Breast epithelium (tissue), 4 donors: ENCODE results near the gene FAM163A. TPM values are rescaled to one million over a fixed set of nuclear protein-coding genes. Genes with fewer than 3 reads are reported as not detected.
A peak's percentile ranks its signal among the peaks of the same experiment; 100 is the strongest.

Source experiments
- DNase-seq, 2 donors: peaks; one replicate each; pipeline ENCODE4 v3.0.0-alpha.2; 2019; ENCODE audit warnings: low spot score in 2 of 2
- H3K27ac ChIP-seq, 2 donors: fragments of 200-600 bp; sonication (generic) in 1 of 2; one replicate each; pipeline ENCODE4 v1.5.1; 2016 to 2019; ENCODE audit warnings: mild to moderate bottlenecking in 1 of 2
- H3K27me3 ChIP-seq, 2 donors: fragments of 200-600 bp; sonication (generic) in 1 of 2; one replicate each; pipeline versions ENCODE4 v1.5.1 to v1.6.0; 2017 to 2019; ENCODE audit warnings: control low read depth in 1 of 2, mild to moderate bottlenecking in 1 of 2
- H3K36me3 ChIP-seq: fragments of 200-600 bp; one replicate; pipeline ENCODE4 v1.5.1; 2019
- H3K4me1 ChIP-seq, 2 donors: fragments of 200-600 bp; sonication (generic); one replicate each; pipeline ENCODE4 v1.5.1; 2016 to 2019; ENCODE audit warnings: control low read depth in 1 of 2
- H3K4me3 ChIP-seq, 3 donors: fragments of 200-600 bp; sonication (generic); 1 replicate in 2 of 3; 2 replicates in 1 of 3; pipeline ENCODE4 v1.5.1; 2016 to 2019; ENCODE audit warnings: mild to moderate bottlenecking in 3 of 3, moderate library complexity in 2 of 3
- H3K9me3 ChIP-seq, 2 donors: fragments of 200-600 bp; sonication (generic) in 1 of 2; one replicate each; pipeline ENCODE4 v1.5.1; 2016 to 2019; ENCODE audit warnings: control low read depth in 1 of 2
- CTCF ChIP-seq, 3 donors: fragments of 450-650 bp; IDR thresholded peaks; one replicate each; pipeline ENCODE4 v1.5.1; 2016 to 2017; ENCODE audit warnings: antibody characterized with exemption in 3 of 3, mild to moderate bottlenecking in 3 of 3, moderate library complexity in 3 of 3
- POLR2A ChIP-seq: fragments of 450-650 bp; IDR thresholded peaks from one replicate; pipeline ENCODE4 v1.6.1; 2016; ENCODE audit warnings: antibody characterized with exemption, mild to moderate bottlenecking, moderate library complexity
- POLR2AphosphoS5 ChIP-seq, 3 donors: sonication (generic); formaldehyde crosslinking; IDR thresholded peaks; one replicate each; pipeline ENCODE4 v1.6.1; 2017; ENCODE audit warnings: antibody characterized with exemption in 3 of 3
- intact Hi-C: fragments of 100-400 bp; cut with DNase I; formaldehyde crosslinking; loops from one replicate; pipeline ENCODE4 v1.15.1; 2023; ENCODE audit warnings: low total_unique reads
- total RNA-seq, 3 donors: library from RNA; depleted of rRNA; stranded (reverse); fragments of >200 nt; gene quantifications; one replicate each; pipeline ENCODE4 v1.1.0, GENCODE V29; 2016

The FAM163A gene
- total RNA-seq, 3 donors from 2014 or later, result not detected

DNA sequence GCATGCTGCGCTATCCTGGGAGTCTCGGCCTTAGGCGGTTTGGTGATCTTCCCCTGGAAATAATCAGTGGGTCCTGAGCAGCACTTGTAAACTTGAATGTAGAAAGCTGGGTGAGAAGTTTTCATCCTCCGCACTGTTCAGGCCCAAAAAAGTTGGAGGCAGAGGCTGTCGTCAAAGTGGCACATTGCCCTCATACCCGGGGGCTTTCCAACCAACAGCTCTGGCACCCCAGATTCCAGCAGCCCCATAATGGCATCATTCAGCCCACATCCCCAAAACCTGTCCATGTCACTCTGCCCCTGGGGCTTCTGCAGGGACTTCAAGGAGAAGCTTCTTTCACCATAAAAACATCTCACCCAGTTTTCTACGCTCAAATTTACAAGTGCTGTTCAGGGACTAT lies 75.2 kb downstream of the FAM163A start:
- no peak for TF ChIP-seq POLR2A
- no peak for TF ChIP-seq POLR2AphosphoS5 (IDR thresholded peaks at IDR 0.05)
- no peak for TF ChIP-seq CTCF (IDR thresholded peaks at IDR 0.05)
- Histone ChIP-seq H3K27me3 (no peaks in the 10 kb centered on the region), H3K36me3 (no peaks in the 10 kb centered on the region), H3K9me3 (no peaks in the 10 kb centered on the region), H3K4me1 (no peaks in the 10 kb centered on the region), H3K27ac (peak overlapping the region in 1 of 2 donors; percentile 55), H3K4me3 (no peak overlapping the region)
- intact Hi-C loops, result loop anchor here (10.0 kb wide), 1 partner anchor 113 kb away; no protein-coding TSS in a partner anchor
- DNase-seq, result no peak

DNA sequence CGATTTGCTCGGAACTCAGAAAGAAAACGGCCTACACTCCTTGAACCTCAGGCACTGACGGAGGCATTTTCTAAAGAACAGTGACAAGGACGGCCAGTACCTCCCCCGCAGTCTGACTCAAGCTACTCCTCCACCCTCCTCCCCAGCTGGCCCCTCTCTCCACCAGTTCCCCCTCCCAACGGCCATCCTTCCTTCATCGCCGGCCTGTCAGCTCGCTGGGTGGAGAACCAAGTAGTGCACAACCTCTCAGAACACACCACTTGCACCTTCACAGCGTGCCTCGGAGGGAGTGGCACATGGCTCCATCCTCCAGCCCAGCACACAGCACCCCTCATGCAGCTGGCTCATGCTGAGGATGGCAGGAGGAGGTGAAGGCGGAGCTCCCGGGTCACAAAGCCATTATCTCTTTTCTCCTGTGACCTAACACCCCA lies 75.7 kb downstream of the FAM163A start:
- intact Hi-C loops, result loop anchor here (10.0 kb wide), 1 partner anchor 114 kb away; no protein-coding TSS in a partner anchor
- TF ChIP-seq POLR2AphosphoS5 (IDR thresholded peaks at IDR 0.05), result no peak
- no peak for TF ChIP-seq CTCF (IDR thresholded peaks at IDR 0.05)
- no peak for TF ChIP-seq POLR2A
- Histone ChIP-seq H3K36me3 (no peaks in the 10 kb centered on the region), H3K27me3 (no peaks in the 10 kb centered on the region), H3K27ac (no peak overlapping the region), H3K9me3 (no peaks in the 10 kb centered on the region), H3K4me3 (no peak overlapping the region), H3K4me1 (no peaks in the 10 kb centered on the region)
- DNase-seq, result no peak

- Histone ChIP-seq H3K4me1 (no peaks in the 10 kb centered on the region), H3K9me3 (no peaks in the 10 kb centered on the region), H3K27ac (no peak overlapping the region), H3K4me3 (no peak overlapping the region), H3K36me3 (no peaks in the 10 kb centered on the region), H3K27me3 (no peaks in the 10 kb centered on the region)
- intact Hi-C loops, result no loop called here
- DNase-seq, result no peak
- TF ChIP-seq CTCF (IDR thresholded peaks at IDR 0.05), result no peak
- no peak for TF ChIP-seq POLR2AphosphoS5 (IDR thresholded peaks at IDR 0.05)
- no peak for TF ChIP-seq POLR2A
These were observed 77.3 kb downstream of the FAM163A start for GRCh38 chr1:179820226-179820970.

- H3K36me3 ChIP-seq, result no peaks in the 10 kb centered on the region
- DNase-seq, result no peak
- intact Hi-C loops, result no loop called here
- TF ChIP-seq CTCF (IDR thresholded peaks at IDR 0.05) (no peak), POLR2A (no peak), POLR2AphosphoS5 (IDR thresholded peaks at IDR 0.05) (no peak)
- no peaks in the 10 kb centered on the region for H3K4me1 ChIP-seq
- no peaks in the 10 kb centered on the region for H3K27me3 ChIP-seq
- H3K27ac ChIP-seq, result no peak overlapping the region
- H3K9me3 ChIP-seq, result no peaks in the 10 kb centered on the region
- H3K4me3 ChIP-seq, result no peak overlapping the region
These were observed 78.4 kb downstream of the FAM163A start for GRCh38 chr1:179821524-179821923.

DNA sequence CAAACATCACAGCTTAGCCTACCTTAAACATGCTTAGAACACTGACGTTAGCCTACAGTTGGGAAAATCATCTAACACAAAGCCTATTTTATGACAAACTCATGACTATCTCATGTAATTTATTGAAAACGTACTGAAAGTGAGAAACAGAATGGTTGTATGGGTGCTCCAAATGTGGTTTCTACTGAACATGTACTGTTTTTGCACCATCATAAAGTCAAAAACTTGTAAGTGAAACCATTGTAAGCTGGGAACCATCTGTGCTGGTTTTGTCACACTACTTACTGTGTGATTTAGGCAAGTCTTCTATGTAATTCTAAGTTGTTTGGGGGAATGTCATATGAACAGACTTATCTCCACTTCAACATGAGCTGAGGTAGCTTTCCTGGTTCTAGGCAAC lies 79.0 kb downstream of the FAM163A start:
- DNase-seq, result no peak
- Histone ChIP-seq H3K36me3 (no peaks in the 10 kb centered on the region), H3K9me3 (no peaks in the 10 kb centered on the region), H3K27me3 (no peaks in the 10 kb centered on the region), H3K27ac (no peak overlapping the region), H3K4me1 (no peaks in the 10 kb centered on the region), H3K4me3 (no peak overlapping the region)
- no peak for TF ChIP-seq POLR2A
- TF ChIP-seq CTCF (IDR thresholded peaks at IDR 0.05), result no peak
- no peak for TF ChIP-seq POLR2AphosphoS5 (IDR thresholded peaks at IDR 0.05)
- intact Hi-C loops, result no loop called here
